ENCODE measurements around the gene UCN2. TPM values are rescaled to one million over a fixed set of nuclear protein-coding genes. Genes with fewer than 3 reads are reported as not detected.
"Not testable (repeated sequence)": the region's sequence is repeated elsewhere in the genome, so short reads cannot be mapped to it uniquely, and the experiment has no call there.

The UCN2 gene
- polyA plus RNA-seq, 1 donor = 0.26 TPM

- DNase-seq = no peak
Observed at GRCh38 chr3:48535578-48535977, 28.0 kb downstream of the UCN2 start.

GRCh38 chr3:48532977-48533337, 30.6 kb downstream of the UCN2 start:
- no peak for DNase-seq

GRCh38 chr3:48532271-48532976, 31.2 kb downstream of the UCN2 start:
- no peak for DNase-seq

GRCh38 chr3:48530701-48531100, 32.9 kb downstream of the UCN2 start:
- not testable (repeated sequence) for DNase-seq

- DNase-seq = no peak
Observed at GRCh38 chr3:48528754-48529153, 34.8 kb downstream of the UCN2 start.

- no peak for DNase-seq
Observed at GRCh38 chr3:48528048-48528447, 35.5 kb downstream of the UCN2 start.

- no peak for DNase-seq
Observed at GRCh38 chr3:48524970-48525369, 38.6 kb downstream of the UCN2 start.

- no peak for DNase-seq
Observed at GRCh38 chr3:48521635-48522034, 41.9 kb downstream of the UCN2 start.

- no peak for DNase-seq
Observed at GRCh38 chr3:48519277-48519643, 44.3 kb downstream of the UCN2 start.

- DNase-seq = no peak
Observed at GRCh38 chr3:48518638-48519276, 44.8 kb downstream of the UCN2 start.

GRCh38 chr3:48518069-48518468, 45.5 kb downstream of the UCN2 start:
- DNase-seq = no peak

GRCh38 chr3:48516571-48516970, 47.0 kb downstream of the UCN2 start:
- no peak for DNase-seq

GRCh38 chr3:48514431-48515227, 49.0 kb downstream of the UCN2 start:
- no peak for DNase-seq

Other genes starting within 250 kb of the UCN2 start
- gene SPINK8, start 230.1 kb downstream of the UCN2 start, polyA plus RNA-seq (ENCODE audit: insufficient read length) = not detected
- gene FBXW12, start 191.6 kb downstream of the UCN2 start, polyA plus RNA-seq (ENCODE audit: insufficient read length) = 0.14 TPM
- 32.2 TPM for gene PLXNB1, start 133.7 kb downstream of the UCN2 start, polyA plus RNA-seq (ENCODE audit: insufficient read length)
- gene CCDC51, start 123.7 kb downstream of the UCN2 start, polyA plus RNA-seq (ENCODE audit: insufficient read length) = 16.5 TPM
- 187 TPM for gene TMA7, start 123.5 kb downstream of the UCN2 start, polyA plus RNA-seq (ENCODE audit: insufficient read length)
- 7.6 TPM for gene ATRIP, start 117.0 kb downstream of the UCN2 start, polyA plus RNA-seq (ENCODE audit: insufficient read length)
- 62.4 TPM for gene SHISA5, start 59.6 kb downstream of the UCN2 start, polyA plus RNA-seq (ENCODE audit: insufficient read length)
- gene PFKFB4, start 7.0 kb downstream of the UCN2 start, polyA plus RNA-seq (ENCODE audit: insufficient read length) = 6.7 TPM
- gene COL7A1, start 31.5 kb upstream of the UCN2 start, polyA plus RNA-seq (ENCODE audit: insufficient read length) = 9.3 TPM
- 180 TPM for gene UQCRC1, start 45.9 kb upstream of the UCN2 start, polyA plus RNA-seq (ENCODE audit: insufficient read length)
- not detected for gene TMEM89, start 58.0 kb upstream of the UCN2 start, polyA plus RNA-seq (ENCODE audit: insufficient read length)
- gene SLC26A6, start 71.7 kb upstream of the UCN2 start, polyA plus RNA-seq (ENCODE audit: insufficient read length) = 8.8 TPM
- 0.36 TPM for gene CELSR3, start 99.1 kb upstream of the UCN2 start, polyA plus RNA-seq (ENCODE audit: insufficient read length)
- gene NCKIPSD, start 122.1 kb upstream of the UCN2 start, polyA plus RNA-seq (ENCODE audit: insufficient read length) = 7.5 TPM
- gene IP6K2, start 153.4 kb upstream of the UCN2 start, polyA plus RNA-seq (ENCODE audit: insufficient read length) = 85.4 TPM